ENCODE data around the gene CAMK2N1.

Gene CAMK2N1

GRCh38 chr1:20442920-20443625 is 42.9 kb downstream of the CAMK2N1 start:
- FAIRE-seq = no peak

- no peak for FAIRE-seq
These were observed 45.2 kb downstream of the CAMK2N1 start for GRCh38 chr1:20440785-20441200.

- FAIRE-seq = no peak
These were observed 46.7 kb downstream of the CAMK2N1 start for GRCh38 chr1:20439282-20439681.

GRCh38 chr1:20437640-20438039 is 48.4 kb downstream of the CAMK2N1 start:
- no peak for FAIRE-seq

- FAIRE-seq = no peak
These were observed 53.1 kb downstream of the CAMK2N1 start for GRCh38 chr1:20432891-20433290.

Measured in A204.1 (cell line).